GM21526 (cell line): ENCODE results near the gene ZFAND2A.
"Not testable (repeated sequence)": the region's sequence is repeated elsewhere in the genome, so short reads cannot be mapped to it uniquely, and the experiment has no call there.

Experiments used
- ATAC-seq: cut with Tn5 transposase; IDR thresholded peaks from one replicate; pipeline ENCODE4 v1.9.1; 2021; ENCODE audit warnings: moderate library complexity; ENCODE audit not compliant: unreplicated experiment, low FRiP score

Gene ZFAND2A

DNA sequence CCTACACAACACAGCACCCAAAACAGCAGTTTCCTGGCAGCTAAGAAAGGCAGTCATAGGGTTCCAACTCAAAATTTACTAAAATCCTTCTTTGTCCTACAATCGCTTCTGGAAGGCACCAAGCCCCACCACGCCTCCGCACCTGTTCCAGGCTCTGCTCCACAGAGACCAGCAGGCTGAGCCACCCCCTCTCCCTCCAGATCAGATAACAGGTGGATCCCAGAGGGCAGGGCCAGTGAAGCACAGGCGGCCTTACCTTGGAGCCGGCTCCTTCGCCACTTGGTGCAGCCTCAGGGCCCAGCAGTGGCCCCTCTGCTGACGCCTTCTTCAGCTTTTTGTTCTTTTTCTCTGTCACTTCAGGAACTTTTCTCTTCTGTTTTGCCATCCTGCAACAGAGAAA is 33.0 kb downstream of the ZFAND2A start:
- no peak for ATAC-seq

DNA sequence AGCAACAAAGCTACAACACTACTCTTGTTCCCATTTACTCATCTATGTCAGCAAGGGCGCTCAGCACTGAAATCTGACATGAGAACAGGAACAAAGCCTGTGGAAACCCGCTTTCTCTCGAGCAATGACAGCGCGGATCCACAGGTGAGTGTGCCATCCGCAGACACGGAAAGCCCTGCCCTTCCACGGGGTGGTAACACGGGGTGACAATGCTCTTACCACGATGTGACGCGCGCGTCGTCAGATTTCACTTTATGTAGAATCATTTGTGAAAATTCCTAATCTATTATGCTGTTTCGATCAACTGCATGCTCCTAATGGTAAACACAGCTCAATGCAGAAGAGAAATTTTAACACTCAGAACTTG is 34.4 kb downstream of the ZFAND2A start:
- ATAC-seq = no peak

DNA sequence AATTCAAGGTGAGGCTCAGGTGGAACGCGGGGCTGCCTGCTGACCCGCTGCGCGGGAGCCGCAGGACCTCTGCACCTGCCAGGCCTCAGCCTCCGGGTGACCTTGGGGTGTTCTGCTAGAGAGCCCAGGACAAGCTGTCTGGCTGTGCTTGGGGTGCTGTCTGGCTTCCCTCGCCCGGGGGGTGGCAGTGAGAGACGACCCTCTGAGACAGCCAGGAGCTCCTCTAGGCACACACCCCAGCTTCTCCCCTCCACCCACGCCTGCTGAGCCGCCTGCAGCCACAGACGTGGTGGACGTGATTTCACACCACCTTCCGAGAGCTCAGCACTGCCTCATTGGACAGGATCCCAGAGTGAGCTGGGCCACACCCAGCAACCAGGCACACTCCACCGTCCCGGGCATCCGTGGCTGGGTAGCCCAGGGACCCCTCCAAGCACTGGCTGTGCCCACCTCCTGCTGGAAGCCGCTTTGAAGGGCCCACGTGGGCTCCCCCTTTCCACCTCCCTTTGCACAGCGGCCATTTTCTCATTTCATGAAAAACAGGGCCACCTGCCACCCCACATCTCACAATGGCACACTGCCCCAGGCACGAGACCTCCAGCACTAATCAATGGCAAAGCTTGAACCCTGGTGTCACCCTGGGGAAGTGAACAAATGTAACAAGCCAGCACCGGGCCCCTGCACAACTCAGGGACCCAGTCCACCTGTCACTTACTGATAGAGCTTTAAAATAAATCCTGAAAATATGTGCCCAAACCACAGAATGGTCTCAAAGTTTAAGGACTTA is 35.0 kb downstream of the ZFAND2A start:
- no peak for ATAC-seq

DNA sequence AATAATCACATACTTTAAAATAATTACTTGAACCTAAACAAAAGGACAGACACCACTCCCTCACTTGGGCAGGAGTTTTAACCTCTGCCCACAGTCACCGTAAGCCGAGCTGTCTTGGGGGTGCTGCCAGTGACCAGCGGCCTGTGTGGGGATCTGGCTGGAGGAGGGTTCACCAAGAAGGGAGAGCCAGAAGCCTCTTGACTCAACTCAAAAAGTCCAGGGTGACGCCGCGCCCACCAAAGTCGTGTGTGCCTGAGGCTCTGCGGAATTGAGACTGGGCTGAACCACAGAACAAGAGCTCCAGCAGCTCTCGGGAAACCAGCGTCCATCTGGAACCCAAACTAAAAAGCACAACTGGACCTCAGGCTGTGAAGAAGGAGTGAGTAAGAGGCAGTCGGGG is 35.8 kb downstream of the ZFAND2A start:
- no peak for ATAC-seq

DNA sequence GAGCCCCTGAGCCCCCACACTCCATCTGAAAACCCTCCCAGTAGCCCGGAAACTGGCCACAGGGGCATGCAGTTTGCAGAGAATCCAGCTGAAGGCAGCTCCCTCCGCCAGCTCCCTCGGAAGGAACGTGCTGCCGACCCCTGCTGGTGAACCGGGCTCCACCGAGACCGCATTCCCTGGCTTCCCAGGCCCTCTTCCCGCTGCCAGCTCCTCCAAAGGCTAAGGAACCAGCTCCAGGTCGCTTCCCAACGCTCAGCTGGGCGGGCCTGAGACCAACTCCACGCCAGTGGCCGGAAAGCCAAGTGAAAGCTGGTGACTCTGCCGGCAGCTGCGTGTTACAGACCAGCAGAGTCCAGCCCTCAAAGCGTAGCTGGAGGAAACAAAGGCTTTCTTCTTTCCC is 36.3 kb downstream of the ZFAND2A start:
- no peak for ATAC-seq

DNA sequence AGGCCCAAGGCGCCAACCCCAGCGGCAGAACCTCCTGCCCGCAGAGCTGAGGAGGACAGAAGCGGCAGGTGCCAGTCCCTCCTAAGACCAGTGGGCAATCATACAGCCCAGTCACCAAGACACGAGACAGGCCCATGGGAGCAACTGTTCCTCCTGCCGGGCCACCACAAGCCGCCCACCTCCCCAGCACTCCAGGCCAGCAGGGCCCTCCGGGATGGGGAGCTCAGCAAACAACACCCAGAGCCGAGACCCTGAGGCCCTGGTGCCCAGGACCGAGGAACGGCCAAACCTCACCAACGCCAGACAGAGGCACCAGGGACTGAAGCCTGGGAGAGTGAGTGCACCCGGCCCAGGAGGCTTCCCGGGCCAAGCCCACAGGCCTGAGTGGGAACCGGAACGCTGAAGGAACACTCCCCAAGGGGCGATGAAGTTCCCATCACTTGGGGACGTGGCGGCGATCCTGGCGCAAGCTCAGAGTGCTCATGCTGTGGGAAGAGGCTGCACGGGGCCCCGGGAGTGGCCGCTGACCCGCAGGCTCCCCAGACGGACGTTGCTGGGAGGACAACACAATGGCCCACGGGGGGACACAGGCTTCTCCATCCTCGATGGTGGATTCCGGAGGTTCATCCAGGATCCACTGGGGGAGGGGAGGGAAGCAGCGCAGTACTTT is 37.0 kb downstream of the ZFAND2A start:
- ATAC-seq = no peak

DNA sequence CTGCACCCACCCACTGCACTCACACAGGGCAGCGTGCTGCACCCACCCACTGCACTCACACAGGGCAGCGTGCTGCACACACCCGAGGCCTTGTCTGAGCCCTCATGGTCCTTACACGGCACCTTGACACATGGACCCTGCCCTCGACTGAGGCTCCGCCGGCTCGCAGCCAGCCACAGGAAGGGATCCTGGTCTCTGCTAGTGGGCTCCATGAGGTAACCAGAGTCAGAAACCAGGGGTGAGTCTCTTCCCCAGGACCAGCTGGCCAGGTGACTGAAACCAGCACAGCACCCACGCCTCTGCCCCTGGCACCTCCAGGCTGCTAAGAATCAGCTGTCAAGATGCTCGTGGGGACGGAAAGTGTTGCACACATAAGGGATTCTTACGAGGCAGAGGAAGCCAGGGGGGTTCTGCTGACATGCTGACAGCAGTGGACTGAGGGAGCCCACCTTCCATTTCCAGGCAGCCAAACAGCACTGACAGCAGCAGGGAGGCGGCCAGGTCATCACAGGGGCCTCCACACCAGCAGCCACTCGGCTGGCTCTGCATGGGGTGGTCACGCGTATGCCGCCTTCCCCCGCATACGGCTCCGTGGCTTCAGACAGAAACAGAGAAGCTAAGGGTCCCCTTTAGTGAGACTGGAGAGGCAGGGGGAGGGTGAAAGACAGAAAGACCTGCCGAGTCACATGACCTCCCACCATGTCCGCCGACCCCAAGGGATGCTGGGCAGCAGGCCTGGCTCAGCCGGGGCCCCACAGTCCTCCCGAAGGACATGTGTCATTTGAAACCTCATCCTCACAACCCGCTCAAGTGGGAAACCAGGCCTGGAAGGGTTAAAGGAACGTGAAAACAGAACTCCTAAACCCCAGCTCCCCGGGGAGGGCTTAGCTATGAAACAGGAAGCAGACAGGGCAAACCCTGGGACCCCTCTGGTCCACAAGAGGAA is 37.8 kb downstream of the ZFAND2A start:
- no peak for ATAC-seq

DNA sequence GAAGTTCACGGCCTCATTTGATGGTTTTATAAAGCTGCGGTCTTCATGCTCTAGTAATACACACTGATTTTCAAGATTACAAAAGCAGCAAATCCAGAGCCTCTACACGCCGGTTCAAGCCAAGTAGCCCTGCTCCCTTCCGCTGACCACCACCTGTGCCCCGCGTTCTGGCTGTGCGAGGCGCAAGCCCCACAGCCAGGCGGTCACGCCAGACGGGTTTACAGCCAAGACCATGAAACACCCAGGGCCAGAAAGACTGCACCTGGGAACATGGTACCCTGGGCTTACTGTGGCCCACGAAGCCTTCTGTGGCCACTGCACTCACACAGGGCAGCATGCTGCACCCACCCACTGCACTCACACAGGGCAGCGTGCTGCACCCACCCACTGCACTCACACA is 38.5 kb downstream of the ZFAND2A start:
- no peak for ATAC-seq

DNA sequence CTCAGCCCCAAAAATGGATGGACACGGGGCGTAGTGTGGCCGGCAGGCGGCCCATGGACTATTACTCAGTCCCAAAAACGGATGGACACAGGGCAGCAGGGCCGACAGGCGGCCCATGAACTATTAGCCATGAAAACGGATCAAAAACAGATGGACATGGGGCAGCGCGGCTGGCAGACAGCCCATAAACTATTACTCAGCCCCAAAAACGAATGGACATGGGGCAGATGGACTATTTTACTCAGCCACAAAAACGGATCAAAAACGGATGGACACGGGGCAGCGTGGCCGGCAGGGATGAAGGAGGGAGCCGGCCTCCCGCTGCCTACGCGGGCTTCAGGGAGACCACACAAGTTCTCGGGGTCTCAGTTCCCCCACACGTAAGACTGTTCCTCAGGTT is 39.2 kb downstream of the ZFAND2A start:
- no peak for ATAC-seq

DNA sequence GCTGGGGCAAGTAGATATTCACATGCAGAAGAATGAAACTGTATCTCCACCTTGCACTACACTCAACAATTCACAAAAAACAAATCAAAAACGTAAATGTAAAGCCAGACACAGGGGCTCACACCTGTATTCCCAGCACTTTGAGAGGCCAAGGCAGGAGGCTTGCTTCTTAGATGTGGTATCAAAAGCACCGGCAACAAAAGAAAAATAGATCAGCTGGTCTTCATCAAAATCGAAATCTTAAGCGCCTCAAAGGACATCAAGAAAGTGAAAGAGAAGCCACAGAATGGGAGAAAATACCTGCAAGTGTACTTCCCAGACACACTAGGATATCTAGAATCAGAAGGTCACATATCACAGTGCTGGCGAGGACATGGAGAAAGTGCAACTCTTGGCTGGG is 40.8 kb downstream of the ZFAND2A start:
- ATAC-seq = no peak

DNA sequence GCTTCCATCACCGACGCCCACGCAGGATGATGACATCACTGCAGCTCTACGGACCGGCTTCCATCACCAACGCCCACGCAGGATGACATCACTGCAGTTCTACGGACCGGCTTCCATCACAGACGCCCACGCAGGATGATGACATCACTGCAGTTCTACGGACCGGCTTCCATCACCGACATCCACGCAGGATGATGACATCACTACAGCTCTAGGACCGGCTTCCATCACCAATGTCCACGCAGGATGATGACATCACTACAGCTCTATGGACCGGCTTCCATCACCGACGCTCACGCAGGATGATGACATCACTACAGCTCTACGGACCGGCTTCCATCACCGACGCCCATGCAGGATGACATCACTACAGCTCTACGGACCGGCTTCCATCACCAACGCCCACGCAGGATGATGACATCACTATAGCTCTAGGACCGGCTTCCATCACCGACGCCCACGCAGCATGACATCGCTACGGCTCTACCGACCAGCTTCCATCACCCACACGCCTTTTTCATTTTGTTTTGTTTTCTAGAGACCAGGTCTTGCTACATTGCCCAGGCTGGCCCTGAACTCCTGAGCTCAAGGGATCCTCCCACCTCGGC is 42.6 kb downstream of the ZFAND2A start:
- ATAC-seq = no peak

DNA sequence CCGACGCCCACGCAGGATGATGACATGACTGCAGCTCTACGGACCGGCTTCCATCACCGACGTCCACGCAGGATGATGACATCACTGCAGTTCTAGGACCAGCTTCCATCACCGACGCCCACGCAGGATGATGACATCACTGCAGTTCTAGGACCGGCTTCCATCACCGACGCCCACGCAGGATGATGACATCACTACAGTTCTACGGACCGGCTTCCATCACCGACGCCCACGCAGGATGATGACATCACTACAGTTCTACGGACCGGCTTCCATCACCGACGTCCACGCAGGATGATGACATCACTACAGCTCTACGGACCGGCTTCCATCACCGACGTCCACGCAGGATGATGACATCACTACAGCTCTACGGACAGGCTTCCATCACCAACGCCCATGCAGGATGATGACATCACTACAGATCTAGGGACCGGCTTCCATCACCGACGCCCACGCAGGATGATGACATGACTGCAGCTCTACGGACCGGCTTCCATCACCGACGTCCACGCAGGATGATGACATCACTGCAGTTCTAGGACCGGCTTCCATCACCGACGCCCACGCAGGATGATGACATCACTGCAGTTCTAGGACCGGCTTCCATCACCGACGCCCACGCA is 43.5 kb downstream of the ZFAND2A start:
- not testable (repeated sequence) for ATAC-seq

DNA sequence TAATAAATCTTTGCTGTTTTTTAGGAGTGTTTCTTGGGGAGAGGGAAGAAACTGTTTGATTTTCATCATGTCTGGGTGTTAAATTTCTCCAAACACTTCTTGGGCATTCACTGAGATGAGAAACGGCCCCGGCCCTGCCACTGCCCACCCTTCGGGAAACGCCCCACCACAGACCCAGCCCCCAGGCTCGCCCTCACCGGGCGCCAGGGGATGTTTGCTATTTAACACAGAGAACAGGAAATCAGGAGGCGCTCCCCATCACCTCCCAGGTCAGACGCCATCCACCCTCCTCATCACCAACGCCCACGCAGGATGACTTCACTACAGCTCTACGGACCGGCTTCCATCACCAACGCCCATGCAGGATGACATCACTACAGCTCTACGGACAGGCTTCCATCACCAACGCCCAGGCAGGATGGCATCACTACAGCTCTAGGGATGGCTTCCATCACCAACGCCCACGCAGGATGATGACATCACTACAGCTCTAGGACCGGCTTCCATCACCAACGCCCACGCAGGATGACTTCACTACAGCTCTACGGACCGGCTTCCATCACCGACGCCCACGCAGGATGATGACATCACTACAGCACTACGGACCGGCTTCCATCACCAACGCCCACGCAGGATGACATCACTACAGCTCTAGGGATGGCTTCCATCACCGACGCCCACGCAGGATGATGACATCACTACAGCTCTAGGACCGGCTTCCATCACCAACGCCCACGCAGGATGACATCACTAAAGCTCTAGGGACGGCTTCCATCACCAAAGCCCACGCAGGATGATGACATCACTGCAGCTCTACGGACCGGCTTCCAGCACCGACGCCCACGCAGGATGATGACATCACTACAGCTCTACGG is 44.6 kb downstream of the ZFAND2A start:
- ATAC-seq = not testable (repeated sequence)

DNA sequence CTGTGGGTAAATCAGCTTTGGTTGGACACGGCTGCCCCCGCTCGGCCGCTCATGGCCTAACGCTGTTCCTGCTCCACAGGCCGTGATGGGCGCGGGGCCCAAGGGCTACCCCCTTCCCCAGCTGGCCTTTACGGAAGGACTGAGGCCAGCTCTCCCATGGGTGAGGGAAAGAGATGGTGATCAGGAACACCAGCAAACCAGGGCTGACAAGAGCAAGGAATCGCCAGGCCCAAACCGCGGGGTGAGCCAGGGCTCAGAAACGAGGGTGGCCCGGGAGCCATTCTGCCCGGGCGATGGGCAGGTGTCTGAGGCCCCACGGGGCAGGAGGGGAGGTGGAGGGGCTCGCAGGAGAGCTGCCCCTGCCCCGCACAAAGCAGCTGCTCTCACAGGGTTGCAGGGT is 45.5 kb downstream of the ZFAND2A start:
- ATAC-seq = no peak

DNA sequence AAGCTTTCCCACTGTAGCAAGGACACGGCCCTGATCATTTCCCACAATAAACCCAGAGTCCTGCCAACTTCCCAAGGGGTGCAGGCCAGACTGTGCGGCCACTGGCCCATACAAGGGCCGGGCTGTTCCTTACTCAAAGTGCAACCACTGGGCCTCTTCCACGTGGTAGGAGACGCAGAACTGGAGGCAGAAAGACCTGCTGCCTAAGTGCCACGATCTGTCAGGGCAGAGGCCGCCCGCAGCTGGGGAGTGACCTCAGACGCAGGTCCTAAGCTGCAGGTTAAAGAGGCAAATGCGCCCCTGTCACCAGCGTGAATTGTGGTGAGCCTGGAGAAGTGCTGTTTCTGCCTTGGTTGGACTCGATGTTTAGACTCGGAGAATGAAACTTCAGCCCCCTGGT is 45.9 kb downstream of the ZFAND2A start:
- ATAC-seq = no peak

DNA sequence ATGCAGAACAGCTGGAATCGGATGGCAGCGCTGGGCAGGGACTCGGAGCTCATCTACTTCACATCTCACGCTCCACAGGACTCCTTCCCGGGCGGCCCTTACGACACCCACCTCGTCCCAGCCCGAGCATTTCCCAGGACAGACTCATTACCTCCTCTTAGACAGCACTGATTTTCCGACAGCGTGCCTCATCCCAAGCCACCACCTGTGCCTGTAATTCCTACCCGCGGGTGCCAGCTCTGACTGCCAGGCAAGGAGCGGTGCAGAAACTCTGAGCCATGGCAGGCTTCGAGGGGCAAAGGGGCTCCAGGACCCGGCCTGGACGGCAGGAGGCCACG is 46.5 kb downstream of the ZFAND2A start:
- no peak for ATAC-seq

DNA sequence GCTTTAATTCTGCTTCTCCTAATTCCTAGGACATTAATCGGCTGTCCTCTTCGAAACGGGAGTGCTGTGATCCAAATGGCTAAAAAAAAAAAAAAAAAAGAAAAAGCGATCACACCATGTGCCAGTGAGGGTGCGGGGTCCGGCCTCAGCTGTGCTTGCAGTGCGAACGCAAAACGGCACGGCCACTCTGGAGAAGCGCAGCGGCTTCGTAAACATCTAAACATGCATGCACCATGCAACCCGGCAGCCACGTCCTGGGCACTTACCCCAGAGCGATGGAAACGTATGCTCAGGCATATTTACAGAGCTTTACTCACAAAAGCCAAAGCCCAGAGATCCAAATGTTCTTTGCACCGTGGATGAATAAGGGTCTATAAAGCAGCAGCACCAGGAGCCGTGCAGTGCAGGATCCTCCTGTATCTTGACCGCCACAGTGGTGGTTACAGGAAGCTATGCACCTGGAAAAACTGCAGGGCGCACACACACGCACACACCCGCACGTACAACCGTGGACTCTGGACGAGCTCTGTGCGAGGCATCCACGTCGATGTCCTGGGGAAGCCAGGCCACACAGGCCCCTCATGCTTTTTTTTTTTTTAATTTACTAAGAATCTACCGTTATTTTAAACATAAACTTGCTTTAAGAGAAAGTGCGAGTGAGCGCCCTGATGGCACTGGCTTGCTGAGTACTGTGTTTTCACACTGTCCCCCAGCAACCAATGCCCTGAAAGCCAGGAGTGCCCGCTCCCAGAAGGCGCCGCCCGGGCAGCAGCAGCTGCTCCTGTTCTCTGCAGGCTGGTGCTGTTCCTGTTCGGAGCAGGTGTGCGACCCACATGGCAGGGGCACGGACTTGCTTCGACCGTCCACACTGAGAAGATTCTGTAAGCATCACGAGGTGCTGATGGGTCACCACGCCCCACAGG is 47.1 kb downstream of the ZFAND2A start:
- ATAC-seq = no peak

DNA sequence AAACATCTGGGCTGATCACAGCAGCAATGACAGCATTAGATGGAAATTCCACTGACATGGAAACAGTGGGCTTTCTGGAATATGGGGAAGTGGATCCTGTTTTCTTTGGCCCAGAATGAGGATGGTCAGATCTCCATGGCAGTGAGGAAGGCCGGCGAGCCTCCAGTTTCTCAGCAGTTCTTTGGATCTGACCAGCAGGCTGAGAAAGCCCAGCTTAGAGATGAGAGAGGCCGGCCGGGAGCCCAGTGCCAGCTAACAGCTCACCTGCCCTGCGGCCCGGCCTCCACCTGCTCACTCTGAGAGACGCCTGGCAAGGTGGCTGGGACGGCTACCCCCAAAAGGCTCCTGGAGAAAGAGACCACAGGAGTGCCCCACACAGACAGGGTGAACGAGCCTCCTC is 47.9 kb downstream of the ZFAND2A start:
- no peak for ATAC-seq

DNA sequence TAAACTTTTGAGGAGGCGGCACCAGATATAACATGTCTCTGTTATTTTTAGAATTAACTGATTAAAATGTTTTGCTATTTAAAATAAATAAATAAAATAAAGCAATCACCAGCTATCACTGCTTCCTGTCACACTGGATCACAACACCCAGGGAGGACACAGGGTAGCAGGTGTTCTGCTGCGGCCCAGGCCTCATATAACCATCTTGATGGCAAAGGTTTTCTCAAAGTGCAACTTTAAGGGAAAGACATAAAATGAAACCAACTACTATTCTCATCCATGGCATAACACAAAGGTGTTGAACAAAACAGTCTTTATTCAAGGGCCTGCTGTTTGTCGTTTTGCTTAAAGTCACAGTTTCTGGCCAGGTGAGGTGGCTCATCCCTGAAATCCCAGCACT is 48.8 kb downstream of the ZFAND2A start:
- no peak for ATAC-seq
